Measurements from ENCODE around the gene ZNF892.

ZNF892 gene

GRCh38 chr2:95204396-95204795 is 2.9 kb upstream of the ZNF892 start:
- Histone ChIP-seq H3K27ac (replicated peaks) (no peak overlapping the region), H3K27me3 (ENCODE audit: insufficient read depth, poor library complexity, severe bottlenecking) (no peaks in the 10 kb centered on the region), H3K4me3 (replicated peaks; ENCODE audit: insufficient read depth, low read length) (no peak overlapping the region)
- TF ChIP-seq GABPA (IDR thresholded peaks at IDR 0.05; ENCODE audit: low read depth) (no peak), REST (IDR thresholded peaks at IDR 0.05; ENCODE audit: insufficient replicate concordance, low read depth) (no peak), POLR2AphosphoS5 (IDR thresholded peaks at IDR 0.05; ENCODE audit: low read depth) (no peak), CTCF (IDR thresholded peaks at IDR 0.05; ENCODE audit: insufficient read depth, low read length) (no peak), SPI1 (IDR thresholded peaks at IDR 0.05; ENCODE audit: borderline replicate concordance, low read depth) (no peak)
- DNase-seq (ENCODE audit: low read depth in 1 of 2, low spot score in 1 of 2): no peak

GRCh38 chr2:95206096-95206495 is 1.2 kb upstream of the ZNF892 start:
- no peak for DNase-seq (ENCODE audit: low read depth in 1 of 2, low spot score in 1 of 2)
- Histone ChIP-seq H3K4me3 (replicated peaks; ENCODE audit: insufficient read depth, low read length) (no peak overlapping the region), H3K27ac (replicated peaks) (no peak overlapping the region), H3K27me3 (ENCODE audit: insufficient read depth, poor library complexity, severe bottlenecking) (no peaks in the 10 kb centered on the region)
- TF ChIP-seq REST (IDR thresholded peaks at IDR 0.05; ENCODE audit: insufficient replicate concordance, low read depth): no peak
- TF ChIP-seq POLR2AphosphoS5 (IDR thresholded peaks at IDR 0.05; ENCODE audit: low read depth): no peak
- TF ChIP-seq SPI1 (IDR thresholded peaks at IDR 0.05; ENCODE audit: borderline replicate concordance, low read depth): no peak
- TF ChIP-seq GABPA (IDR thresholded peaks at IDR 0.05; ENCODE audit: low read depth): no peak
- no peak for TF ChIP-seq CTCF (IDR thresholded peaks at IDR 0.05; ENCODE audit: insufficient read depth, low read length)

GRCh38 chr2:95208106-95208505 is 785 bp downstream of the ZNF892 start:
- Histone ChIP-seq H3K27ac (replicated peaks) (no peak overlapping the region), H3K4me3 (replicated peaks; ENCODE audit: insufficient read depth, low read length) (no peak overlapping the region; the same call in 1 of the 2 replicates), H3K27me3 (ENCODE audit: insufficient read depth, poor library complexity, severe bottlenecking) (no peaks in the 10 kb centered on the region)
- no peak for TF ChIP-seq POLR2AphosphoS5 (IDR thresholded peaks at IDR 0.05; ENCODE audit: low read depth)
- no peak for TF ChIP-seq GABPA (IDR thresholded peaks at IDR 0.05; ENCODE audit: low read depth)
- TF ChIP-seq REST (IDR thresholded peaks at IDR 0.05; ENCODE audit: insufficient replicate concordance, low read depth): no peak
- no peak for TF ChIP-seq SPI1 (IDR thresholded peaks at IDR 0.05; ENCODE audit: borderline replicate concordance, low read depth)
- no peak for TF ChIP-seq CTCF (IDR thresholded peaks at IDR 0.05; ENCODE audit: insufficient read depth, low read length)
- no peak for DNase-seq (ENCODE audit: low read depth in 1 of 2, low spot score in 1 of 2)
